LNCAP (cell line): ENCODE data around the gene SIPA1L3.

Experiments used
- CTCF ChIP-seq: fragments of 450-650 bp; IDR thresholded peaks from 2 replicates; pipeline ENCODE4 v1.5.1; 2017; ENCODE audit warnings: mild to moderate bottlenecking

The SIPA1L3 gene

GRCh38 chr19:37932985-37933936 lies 26.3 kb downstream of the SIPA1L3 start:
- no peak for TF ChIP-seq CTCF

GRCh38 chr19:37933937-37934358 lies 26.9 kb downstream of the SIPA1L3 start:
- no peak for TF ChIP-seq CTCF

- TF ChIP-seq CTCF = no peak
Observed at GRCh38 chr19:37935341-37935740, 28.3 kb downstream of the SIPA1L3 start.

GRCh38 chr19:37936166-37936565 lies 29.2 kb downstream of the SIPA1L3 start:
- TF ChIP-seq CTCF = no peak

- TF ChIP-seq CTCF = no peak
Observed at GRCh38 chr19:37936886-37937285, 29.9 kb downstream of the SIPA1L3 start.

GRCh38 chr19:37938353-37938752 lies 31.3 kb downstream of the SIPA1L3 start:
- no peak for TF ChIP-seq CTCF

- TF ChIP-seq CTCF = no peak
Observed at GRCh38 chr19:37941782-37942515, 34.9 kb downstream of the SIPA1L3 start.
